ENCODE results near the gene TSHZ1.

The TSHZ1 gene

GRCh38 chr18:75210274-75211001 lies at the start of gene TSHZ1:
TSHZ1 (plus strand) TSS chr18:75210797; CDS start chr18:75211877, 1,080 bp downstream.
- Histone ChIP-seq H3K4me3 (peak within 1 kb of the TSS; percentile 98), H3K9me3 (no peaks in the 10 kb centered on the region), H3K27ac (peak within 1 kb of the TSS; percentile 93), H3K27me3 (peaks cover 27% of the 10 kb centered on the region), H4K20me1 (peaks cover 63% of the 10 kb centered on the region), H3K9ac (peak within 1 kb of the TSS; percentile 90), H3K36me3 (no peaks in the 10 kb centered on the region), H3K4me2 (peak within 1 kb of the TSS; percentile 87), H3K4me1 (peaks cover 50% of the 10 kb centered on the region)
- no peak for TF ChIP-seq Cebpa-rat (IDR thresholded peaks at IDR 0.05)

GRCh38 chr18:75161256-75162028 lies 49.2 kb upstream of the TSHZ1 start:
- H3K4me2 ChIP-seq, result peak overlapping the region; percentile 81
- no peak for TF ChIP-seq Cebpa-rat (IDR thresholded peaks at IDR 0.05)
- 0 out of 2 replicates have a peak, but pooled peaks cover 7% of the 10 kb centered on the region for H3K9me3 ChIP-seq
- H3K4me3 ChIP-seq, result peak overlapping the region; percentile 73
- peak overlapping the region; percentile 84 for H3K9ac ChIP-seq
- no peaks in the 10 kb centered on the region for H4K20me1 ChIP-seq
- H3K27me3 ChIP-seq, result no peaks in the 10 kb centered on the region
- peak overlapping the region; percentile 80 for H3K27ac ChIP-seq
- H3K36me3 ChIP-seq, result no peaks in the 10 kb centered on the region
- H3K4me1 ChIP-seq, result peaks cover 9% of the 10 kb centered on the region

GRCh38 chr18:75162467-75162866 lies 48.1 kb upstream of the TSHZ1 start:
- H3K9ac ChIP-seq, result no peak overlapping the region

GRCh38 chr18:75162978-75163377 lies 47.6 kb upstream of the TSHZ1 start:
- no peak overlapping the region for H3K9ac ChIP-seq
- 0 out of 2 replicates have a peak, but pooled peaks cover 7% of the 10 kb centered on the region for H3K9me3 ChIP-seq
- no peaks in the 10 kb centered on the region for H3K36me3 ChIP-seq
- H3K4me2 ChIP-seq, result no peak overlapping the region
- no peaks in the 10 kb centered on the region for H4K20me1 ChIP-seq
- TF ChIP-seq Cebpa-rat (IDR thresholded peaks at IDR 0.05), result no peak
- no peak overlapping the region for H3K27ac ChIP-seq
- no peak overlapping the region for H3K4me3 ChIP-seq
- H3K4me1 ChIP-seq, result peaks cover 9% of the 10 kb centered on the region
- no peaks in the 10 kb centered on the region for H3K27me3 ChIP-seq

More at GRCh38 chr18:75162467-75162866, 48.1 kb upstream of the TSHZ1 start:
- TF ChIP-seq Cebpa-rat (IDR thresholded peaks at IDR 0.05), result no peak
- Histone ChIP-seq H3K4me2 (no peak overlapping the region), H3K9me3 (0 out of 2 replicates have a peak, but pooled peaks cover 7% of the 10 kb centered on the region), H3K27me3 (no peaks in the 10 kb centered on the region), H4K20me1 (no peaks in the 10 kb centered on the region), H3K36me3 (no peaks in the 10 kb centered on the region), H3K4me1 (peaks cover 9% of the 10 kb centered on the region), H3K4me3 (no peak overlapping the region), H3K27ac (no peak overlapping the region)

GRCh38 chr18:75163736-75164135 lies 46.9 kb upstream of the TSHZ1 start:
- no peak overlapping the region for H3K4me2 ChIP-seq
- TF ChIP-seq Cebpa-rat (IDR thresholded peaks at IDR 0.05), result no peak
- no peaks in the 10 kb centered on the region for H3K36me3 ChIP-seq
- no peaks in the 10 kb centered on the region for H3K27me3 ChIP-seq
- H4K20me1 ChIP-seq, result no peaks in the 10 kb centered on the region
- H3K4me3 ChIP-seq, result no peak overlapping the region
- no peak overlapping the region for H3K9ac ChIP-seq
- H3K4me1 ChIP-seq, result peaks cover 9% of the 10 kb centered on the region
- H3K27ac ChIP-seq, result no peak overlapping the region
- H3K9me3 ChIP-seq, result 0 out of 2 replicates have a peak, but pooled peaks cover 7% of the 10 kb centered on the region

- Histone ChIP-seq H3K4me3 (no peak overlapping the region), H3K4me2 (no peak overlapping the region), H3K9ac (no peak overlapping the region), H3K36me3 (no peaks in the 10 kb centered on the region), H4K20me1 (no peaks in the 10 kb centered on the region), H3K27ac (no peak overlapping the region), H3K4me1 (peaks cover 9% of the 10 kb centered on the region), H3K9me3 (0 out of 2 replicates have a peak, but pooled peaks cover 7% of the 10 kb centered on the region), H3K27me3 (no peaks in the 10 kb centered on the region)
- TF ChIP-seq Cebpa-rat (IDR thresholded peaks at IDR 0.05), result no peak
These were observed 46.1 kb upstream of the TSHZ1 start for GRCh38 chr18:75164479-75164878.

- no peak for TF ChIP-seq Cebpa-rat (IDR thresholded peaks at IDR 0.05)
- Histone ChIP-seq H3K27me3 (no peaks in the 10 kb centered on the region), H3K27ac (no peak overlapping the region), H3K9me3 (0 out of 2 replicates have a peak, but pooled peaks cover 7% of the 10 kb centered on the region), H3K4me3 (no peak overlapping the region), H3K4me1 (peaks cover 8% of the 10 kb centered on the region), H4K20me1 (no peaks in the 10 kb centered on the region), H3K4me2 (no peak overlapping the region), H3K36me3 (no peaks in the 10 kb centered on the region), H3K9ac (no peak overlapping the region)
These were observed 44.7 kb upstream of the TSHZ1 start for GRCh38 chr18:75165926-75166325.

- no peak for TF ChIP-seq Cebpa-rat (IDR thresholded peaks at IDR 0.05)
- Histone ChIP-seq H3K27ac (no peak overlapping the region), H3K4me3 (no peak overlapping the region), H3K36me3 (no peaks in the 10 kb centered on the region), H3K27me3 (no peaks in the 10 kb centered on the region), H4K20me1 (no peaks in the 10 kb centered on the region), H3K4me1 (peaks cover under 1% of the 10 kb centered on the region), H3K9me3 (0 out of 2 replicates have a peak, but pooled peaks cover 7% of the 10 kb centered on the region), H3K9ac (no peak overlapping the region), H3K4me2 (no peak overlapping the region)
These were observed 43.5 kb upstream of the TSHZ1 start for GRCh38 chr18:75167137-75167536.

GRCh38 chr18:75167759-75168618 lies 42.6 kb upstream of the TSHZ1 start:
- Histone ChIP-seq H3K9me3 (0 out of 2 replicates have a peak, but pooled peaks cover 7% of the 10 kb centered on the region), H3K36me3 (no peaks in the 10 kb centered on the region), H3K9ac (no peak overlapping the region), H3K27ac (no peak overlapping the region), H4K20me1 (no peaks in the 10 kb centered on the region), H3K4me1 (peaks cover 5% of the 10 kb centered on the region), H3K4me3 (no peak overlapping the region), H3K27me3 (no peaks in the 10 kb centered on the region), H3K4me2 (no peak overlapping the region)
- no peak for TF ChIP-seq Cebpa-rat (IDR thresholded peaks at IDR 0.05)
